IPS-20b (cell line): ENCODE data around the gene C1QTNF3.

Experiments
- H3K27ac ChIP-seq: one replicate; pipeline ENCODE4 v1.5.1; 2013; ENCODE audit warnings: low read length
- H3K27me3 ChIP-seq: 2 replicates; pipeline ENCODE4 v1.6.1; 2013; ENCODE audit warnings: mild to moderate bottlenecking, low read length, inconsistent platforms; ENCODE audit not compliant: insufficient read depth
- H3K36me3 ChIP-seq: 2 replicates; pipeline ENCODE4 v1.6.1; 2013; ENCODE audit warnings: low read depth, mild to moderate bottlenecking, inconsistent platforms, low read length, moderate library complexity; ENCODE audit not compliant: insufficient read depth
- H3K4me1 ChIP-seq: 2 replicates; pipeline ENCODE4 v1.6.1; 2013; ENCODE audit warnings: mild to moderate bottlenecking, control low read depth, inconsistent platforms, low read length, moderate library complexity; ENCODE audit not compliant: insufficient read depth
- H3K4me3 ChIP-seq: 2 replicates; pipeline ENCODE4 v1.5.1; 2013; ENCODE audit warnings: mild to moderate bottlenecking, low read length, inconsistent platforms
- H3K9ac ChIP-seq: 2 replicates; pipeline ENCODE4 v1.6.1; 2013; ENCODE audit warnings: low read depth, mild to moderate bottlenecking, inconsistent platforms, low read length, moderate library complexity
- H3K9me3 ChIP-seq: 2 replicates; pipeline ENCODE4 v1.6.1; 2013; ENCODE audit warnings: mild to moderate bottlenecking, low read depth, low read length, inconsistent platforms; ENCODE audit not compliant: insufficient read depth

The C1QTNF3 gene

DNA sequence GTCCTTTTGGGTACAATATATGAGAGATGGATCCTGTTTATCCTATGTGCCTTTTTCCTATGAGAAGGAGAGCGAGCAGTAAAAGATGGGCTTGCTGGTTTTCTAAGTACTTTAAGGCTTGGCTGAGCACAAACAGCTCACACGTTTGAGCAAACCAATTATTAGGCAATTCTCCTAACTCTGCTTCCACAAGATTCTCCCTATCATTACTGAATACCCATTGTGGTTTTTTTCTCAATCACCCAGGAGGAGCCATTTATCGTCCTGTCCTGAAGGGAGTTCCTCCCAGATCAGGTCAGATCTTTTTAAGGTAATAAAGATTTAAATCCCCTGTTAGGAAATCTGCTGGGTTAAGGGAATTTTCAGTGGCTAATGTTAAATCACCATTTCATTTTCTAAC, 19.4 kb upstream of the C1QTNF3 start:
- H3K9ac ChIP-seq: no peak overlapping the region
- H3K9me3 ChIP-seq: no peaks in the 10 kb centered on the region; the same call in 1 of the 2 replicates
- H3K4me1 ChIP-seq: no peaks in the 10 kb centered on the region
- no peaks in the 10 kb centered on the region for H3K27me3 ChIP-seq
- no peak overlapping the region for H3K27ac ChIP-seq
- no peaks in the 10 kb centered on the region for H3K36me3 ChIP-seq
- H3K4me3 ChIP-seq: no peak overlapping the region

DNA sequence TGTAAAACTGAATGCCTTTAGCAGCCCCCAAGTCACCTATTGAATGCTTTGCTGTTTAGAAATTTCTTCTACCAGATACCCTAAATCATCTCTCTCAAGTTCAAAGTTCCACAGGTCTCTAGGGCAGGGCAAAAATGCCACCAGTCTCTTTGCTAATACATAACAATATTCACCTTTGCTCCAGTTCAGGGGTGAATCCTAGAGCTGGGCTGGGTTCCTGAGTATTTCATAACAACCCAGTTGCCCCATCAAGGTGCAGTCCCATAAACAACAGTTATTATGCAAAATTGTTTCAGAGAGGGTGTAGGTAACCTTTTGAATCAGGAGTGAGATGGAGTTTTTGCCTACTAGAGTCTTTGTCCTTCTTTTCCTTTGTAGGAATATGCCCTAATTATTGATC, 19.0 kb upstream of the C1QTNF3 start:
- H3K36me3 ChIP-seq: no peaks in the 10 kb centered on the region
- H3K4me3 ChIP-seq: no peak overlapping the region
- no peak overlapping the region for H3K9ac ChIP-seq
- no peak overlapping the region for H3K27ac ChIP-seq
- no peaks in the 10 kb centered on the region for H3K4me1 ChIP-seq
- H3K9me3 ChIP-seq: no peaks in the 10 kb centered on the region; the same call in 1 of the 2 replicates
- no peaks in the 10 kb centered on the region for H3K27me3 ChIP-seq

DNA sequence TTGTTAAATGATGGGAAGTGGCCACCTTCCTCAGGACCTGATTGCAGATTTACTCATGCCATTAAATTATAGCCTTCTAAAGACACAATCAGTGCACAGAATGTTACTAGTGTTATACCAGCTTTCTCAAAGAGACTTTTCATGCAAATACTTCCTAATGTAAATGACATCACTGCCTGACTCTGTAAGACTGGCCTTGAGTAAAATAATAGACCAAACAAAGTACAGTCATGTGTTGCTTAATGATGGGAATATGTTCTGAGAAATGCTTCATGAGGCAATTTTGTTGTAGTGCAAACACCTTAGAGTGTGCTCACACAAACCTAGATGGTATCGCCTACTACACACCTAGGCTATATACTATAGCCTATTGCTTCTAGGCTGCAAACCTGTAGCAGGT, 17.0 kb upstream of the C1QTNF3 start:
- Histone ChIP-seq H3K27me3 (no peaks in the 10 kb centered on the region), H3K9me3 (no peaks in the 10 kb centered on the region; the same call in 1 of the 2 replicates), H3K9ac (no peak overlapping the region), H3K4me1 (no peaks in the 10 kb centered on the region), H3K4me3 (no peak overlapping the region), H3K27ac (no peak overlapping the region), H3K36me3 (no peaks in the 10 kb centered on the region)

DNA sequence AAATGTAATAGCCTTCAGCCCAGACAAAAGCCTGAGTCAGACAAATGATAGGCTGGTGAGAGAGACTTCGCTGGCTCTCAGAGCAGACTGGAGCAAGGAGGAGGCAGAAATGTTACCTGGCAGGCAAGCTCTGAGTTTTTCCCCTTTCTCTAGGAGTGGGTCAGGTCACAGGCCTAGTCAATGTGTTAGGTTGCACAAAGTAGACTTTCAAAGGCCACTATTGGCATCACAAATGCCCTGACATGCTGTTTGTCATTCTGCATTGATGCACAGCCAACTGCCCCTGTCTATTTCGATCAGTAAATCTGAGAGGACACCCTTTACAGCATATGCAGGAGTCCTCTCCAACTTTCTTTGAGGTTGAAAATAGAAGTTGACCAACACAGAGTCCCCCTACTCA, 15.5 kb upstream of the C1QTNF3 start:
- Histone ChIP-seq H3K27me3 (no peaks in the 10 kb centered on the region), H3K36me3 (no peaks in the 10 kb centered on the region), H3K27ac (no peak overlapping the region), H3K4me1 (no peaks in the 10 kb centered on the region), H3K9ac (no peak overlapping the region), H3K9me3 (no peaks in the 10 kb centered on the region; the same call in 1 of the 2 replicates), H3K4me3 (no peak overlapping the region)

DNA sequence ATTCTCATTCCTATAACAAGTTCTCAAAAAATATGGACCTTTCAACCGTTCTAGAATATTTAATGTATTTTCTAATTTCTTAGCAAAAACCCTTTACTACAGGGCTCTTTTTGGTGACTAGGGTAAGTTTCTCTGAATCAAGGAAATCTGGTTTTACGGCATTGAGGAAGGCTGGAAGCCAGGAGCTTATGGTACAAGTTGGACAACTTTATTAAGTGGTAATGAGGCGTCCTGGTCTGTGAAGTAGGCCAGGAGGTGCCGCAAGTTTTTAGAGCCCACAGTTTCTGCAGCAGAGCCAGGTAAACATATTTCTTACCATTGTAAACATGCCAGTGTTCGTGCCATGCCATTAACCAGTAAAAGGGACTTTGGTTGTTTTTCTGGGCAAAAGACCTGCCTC, 14.6 kb upstream of the C1QTNF3 start:
- H3K4me3 ChIP-seq: no peak overlapping the region
- H3K4me1 ChIP-seq: no peaks in the 10 kb centered on the region
- no peaks in the 10 kb centered on the region; the same call in 1 of the 2 replicates for H3K9me3 ChIP-seq
- no peaks in the 10 kb centered on the region for H3K27me3 ChIP-seq
- no peak overlapping the region for H3K27ac ChIP-seq
- no peaks in the 10 kb centered on the region for H3K36me3 ChIP-seq
- H3K9ac ChIP-seq: no peak overlapping the region

DNA sequence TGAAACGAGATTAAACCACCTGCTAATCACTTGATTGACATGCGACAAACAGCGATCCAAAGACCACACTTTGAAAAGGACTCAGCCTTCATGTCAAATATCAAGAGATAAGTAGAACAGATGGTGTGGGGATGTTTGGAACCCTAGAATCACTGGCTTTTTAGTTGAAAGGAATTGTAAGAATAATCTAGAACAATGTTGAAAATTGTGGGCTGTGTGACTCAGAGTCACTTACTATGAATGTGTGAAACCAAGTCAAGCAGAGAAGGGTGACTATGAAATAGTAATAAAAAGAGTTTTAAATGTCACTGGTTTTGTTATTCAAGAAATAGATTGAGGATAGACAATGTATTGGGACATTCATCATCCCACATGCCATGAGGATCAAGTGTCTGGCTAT, 14.1 kb upstream of the C1QTNF3 start:
- no peak overlapping the region for H3K4me3 ChIP-seq
- no peaks in the 10 kb centered on the region for H3K4me1 ChIP-seq
- no peaks in the 10 kb centered on the region for H3K36me3 ChIP-seq
- H3K27me3 ChIP-seq: no peaks in the 10 kb centered on the region
- no peaks in the 10 kb centered on the region; the same call in 1 of the 2 replicates for H3K9me3 ChIP-seq
- H3K27ac ChIP-seq: no peak overlapping the region
- no peak overlapping the region for H3K9ac ChIP-seq

DNA sequence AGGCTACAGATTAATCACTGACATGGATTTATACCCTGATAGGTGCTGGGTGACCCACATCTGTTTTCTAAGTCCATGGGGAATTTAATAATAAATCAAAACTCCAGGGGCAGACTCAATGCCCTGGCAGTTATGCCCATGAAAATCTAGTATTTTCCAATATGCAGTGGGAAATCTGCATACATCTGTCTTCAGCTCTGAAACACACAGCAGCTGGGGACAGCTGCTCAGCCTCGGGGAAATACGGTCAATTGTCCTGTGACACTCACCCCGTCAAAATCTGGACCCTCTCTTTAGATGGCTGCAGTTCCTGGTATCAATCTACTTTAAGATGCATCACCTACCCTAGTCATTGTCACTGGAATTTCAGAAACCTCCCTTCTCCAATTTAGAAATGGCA, 12.7 kb upstream of the C1QTNF3 start:
- no peaks in the 10 kb centered on the region for H3K27me3 ChIP-seq
- no peaks in the 10 kb centered on the region for H3K4me1 ChIP-seq
- no peak overlapping the region for H3K27ac ChIP-seq
- no peak overlapping the region for H3K9ac ChIP-seq
- no peaks in the 10 kb centered on the region for H3K36me3 ChIP-seq
- H3K4me3 ChIP-seq: no peak overlapping the region
- H3K9me3 ChIP-seq: no peaks in the 10 kb centered on the region

DNA sequence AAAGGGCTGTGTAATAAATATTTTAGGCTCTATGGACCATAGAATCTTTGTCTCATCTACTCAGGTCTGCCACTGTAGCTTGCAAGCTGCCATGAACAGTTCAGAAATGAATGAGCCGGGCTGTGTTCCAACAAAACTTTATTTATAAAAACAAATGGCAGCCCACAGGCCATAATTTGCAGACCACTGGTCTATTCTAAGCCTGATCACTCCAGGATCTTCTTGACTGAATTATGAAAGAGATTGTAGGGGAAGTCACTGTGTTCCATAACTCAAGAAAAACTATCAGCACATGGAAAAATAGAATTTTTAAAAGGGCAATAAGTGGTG, 11.4 kb upstream of the C1QTNF3 start:
- H3K27ac ChIP-seq: no peak overlapping the region
- H3K4me3 ChIP-seq: no peak overlapping the region
- H3K4me1 ChIP-seq: no peaks in the 10 kb centered on the region
- H3K9me3 ChIP-seq: no peaks in the 10 kb centered on the region
- no peaks in the 10 kb centered on the region for H3K36me3 ChIP-seq
- H3K27me3 ChIP-seq: no peaks in the 10 kb centered on the region
- no peak overlapping the region for H3K9ac ChIP-seq

DNA sequence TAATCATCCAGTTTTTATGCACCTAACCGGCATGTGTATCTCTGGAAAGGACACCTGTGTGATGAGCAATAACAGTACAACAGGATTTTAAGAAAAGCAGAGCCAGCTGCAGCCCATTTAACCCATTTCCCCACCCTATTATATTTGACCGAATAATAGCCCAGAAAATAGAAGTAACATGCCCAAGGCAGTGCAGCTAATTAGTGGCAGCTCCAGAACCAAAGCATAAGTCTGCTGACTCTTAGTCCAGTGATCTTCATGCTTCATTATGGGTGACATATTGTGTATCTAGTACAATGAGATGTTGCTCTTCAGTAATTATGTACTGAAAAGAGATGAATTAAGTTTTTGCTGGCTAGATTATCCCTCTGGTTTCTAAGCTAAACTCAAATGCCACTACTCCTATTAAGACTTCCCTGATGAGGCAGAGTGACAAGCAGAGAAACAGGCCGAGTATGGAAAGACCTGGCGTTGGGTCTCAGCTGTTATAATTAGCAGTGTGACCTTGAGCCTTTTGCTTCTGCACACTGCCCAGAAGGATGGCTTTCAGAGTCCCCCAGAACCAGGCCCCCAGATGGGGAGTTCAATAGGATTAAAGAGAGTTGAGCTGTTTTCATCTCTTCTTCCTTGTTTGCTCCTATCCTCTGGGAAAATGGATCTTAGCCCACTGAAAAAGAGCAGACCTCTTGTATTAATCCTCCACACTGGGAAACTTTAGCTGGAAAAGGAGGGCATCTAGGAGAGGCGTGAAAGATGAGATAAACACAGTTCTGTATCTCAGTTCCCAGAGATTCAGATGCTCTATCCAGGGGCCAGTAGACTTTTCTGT, 10.8 kb upstream of the C1QTNF3 start:
- Histone ChIP-seq H3K4me1 (no peaks in the 10 kb centered on the region), H3K9ac (no peak overlapping the region), H3K9me3 (no peaks in the 10 kb centered on the region), H3K36me3 (no peaks in the 10 kb centered on the region), H3K27ac (no peak overlapping the region), H3K4me3 (no peak overlapping the region), H3K27me3 (no peaks in the 10 kb centered on the region)

DNA sequence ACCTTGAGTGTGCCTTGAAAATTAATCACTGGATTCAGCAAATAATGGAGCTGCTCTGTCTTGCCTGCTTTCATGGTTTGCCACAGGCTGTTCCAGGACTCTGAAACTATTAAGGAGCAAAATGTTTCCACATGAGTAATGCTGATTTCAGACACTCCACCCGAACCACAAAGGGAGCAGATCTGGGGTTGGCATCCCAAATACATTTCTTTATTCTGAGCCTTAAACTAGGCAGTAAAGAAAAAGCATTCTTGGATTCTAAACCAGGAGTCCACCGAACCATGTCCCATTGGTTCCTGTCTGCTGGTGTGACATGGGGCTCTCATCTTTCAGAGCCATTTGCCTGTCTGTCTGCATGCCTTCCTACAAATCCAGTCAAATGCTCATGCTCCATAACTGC, 10.1 kb upstream of the C1QTNF3 start:
- no peaks in the 10 kb centered on the region for H3K27me3 ChIP-seq
- H3K27ac ChIP-seq: no peak overlapping the region
- no peaks in the 10 kb centered on the region for H3K4me1 ChIP-seq
- H3K9me3 ChIP-seq: no peaks in the 10 kb centered on the region
- H3K4me3 ChIP-seq: no peak overlapping the region
- no peak overlapping the region for H3K9ac ChIP-seq
- no peaks in the 10 kb centered on the region for H3K36me3 ChIP-seq

DNA sequence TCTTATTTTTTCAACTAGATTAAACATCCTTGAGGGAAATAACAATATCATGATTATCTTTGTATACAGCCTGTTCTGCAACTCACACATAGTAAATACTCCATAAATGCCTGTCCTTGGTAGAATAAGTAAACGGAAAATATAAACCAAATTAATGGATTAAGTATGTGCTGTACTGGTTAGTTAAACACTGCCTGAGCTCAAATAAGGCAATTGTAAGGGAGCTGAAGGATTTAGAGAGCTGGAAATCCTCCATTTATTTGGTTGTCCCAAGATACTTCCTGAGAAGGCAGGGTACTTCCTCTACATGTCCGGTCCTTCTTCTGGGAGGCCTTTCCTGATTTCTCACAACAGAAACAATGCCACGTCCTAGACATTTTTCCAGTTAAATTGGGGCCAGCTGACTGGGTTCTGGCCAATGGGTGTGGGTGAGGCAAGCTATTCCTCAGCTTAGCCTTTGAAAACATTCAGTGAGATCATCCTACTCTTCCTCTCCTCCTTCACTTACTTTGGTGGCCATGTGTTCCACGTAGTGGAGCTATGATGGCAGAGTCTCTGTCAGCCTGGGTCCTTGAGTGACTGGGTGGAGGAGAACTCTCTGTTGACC, 8.5 kb upstream of the C1QTNF3 start:
- no peak overlapping the region for H3K27ac ChIP-seq
- no peaks in the 10 kb centered on the region for H3K27me3 ChIP-seq
- H3K4me3 ChIP-seq: no peak overlapping the region
- no peaks in the 10 kb centered on the region for H3K4me1 ChIP-seq
- no peaks in the 10 kb centered on the region for H3K9me3 ChIP-seq
- H3K9ac ChIP-seq: no peak overlapping the region
- H3K36me3 ChIP-seq: no peaks in the 10 kb centered on the region

DNA sequence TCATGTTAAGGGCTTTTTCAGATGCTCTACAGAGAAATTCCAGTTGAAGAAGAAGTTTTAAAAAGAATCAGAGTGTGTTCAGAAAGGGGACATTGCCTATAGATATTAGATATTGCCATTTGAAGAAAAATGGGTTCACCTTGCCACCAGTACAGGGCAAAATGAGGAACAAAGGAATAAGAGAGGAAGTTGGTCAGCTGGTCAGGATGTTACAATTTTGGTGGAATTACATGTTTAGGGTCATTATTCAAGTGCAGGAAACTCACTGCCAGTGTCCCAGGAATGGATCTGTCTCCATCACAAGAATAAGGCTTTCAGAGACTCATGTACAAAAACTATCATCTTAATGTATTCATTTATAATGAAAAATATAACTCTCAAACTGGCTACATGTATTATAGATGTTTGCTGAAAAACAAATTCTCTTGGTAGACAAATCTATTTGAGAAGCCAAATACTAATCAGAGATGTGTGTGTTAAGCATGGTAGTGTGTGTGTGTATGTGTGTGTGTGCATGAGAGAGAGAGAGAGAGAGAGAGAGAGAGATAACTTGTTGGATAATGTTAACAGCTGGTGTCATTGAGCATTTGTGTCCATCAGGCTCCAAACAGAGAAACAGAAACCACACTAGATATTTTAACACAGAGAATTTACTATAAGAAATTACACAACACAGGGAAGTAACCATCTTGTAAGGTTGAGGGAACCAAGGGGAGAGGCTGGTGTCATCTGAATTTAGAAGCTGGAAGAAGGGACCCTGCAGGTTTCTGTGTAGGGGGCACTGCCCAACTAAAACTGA, 5.0 kb upstream of the C1QTNF3 start:
- H3K27ac ChIP-seq: no peak overlapping the region
- no peak overlapping the region for H3K9ac ChIP-seq
- no peak overlapping the region for H3K4me3 ChIP-seq
- H3K4me1 ChIP-seq: no peaks in the 10 kb centered on the region
- H3K9me3 ChIP-seq: no peaks in the 10 kb centered on the region
- no peaks in the 10 kb centered on the region for H3K27me3 ChIP-seq
- H3K36me3 ChIP-seq: no peaks in the 10 kb centered on the region
